ENCODE data around the gene ZBED3. TPM values are rescaled to one million over a fixed set of nuclear protein-coding genes. Genes with fewer than 3 reads are reported as not detected.
A peak's percentile ranks its signal among the peaks of the same experiment; 100 is the strongest.

ZBED3 gene
- total RNA-seq, 2 donors from 2014 or later = 3.9 to 4.3 TPM

- Histone ChIP-seq H3K4me3 (no peak overlapping the region), H3K27me3 (no peaks in the 10 kb centered on the region), H3K4me1 (no peaks in the 10 kb centered on the region), H3K36me3 (no peaks in the 10 kb centered on the region), H3K27ac (no peak overlapping the region), H3K9me3 (no peaks in the 10 kb centered on the region)
- no peak for DNase-seq (ENCODE audit: low spot score)
- no peak for TF ChIP-seq CTCF (IDR thresholded peaks at IDR 0.05)
Observed at GRCh38 chr5:77103457-77103856, 16.4 kb upstream of the ZBED3 start.

- H3K4me3 ChIP-seq = no peak overlapping the region
- no peaks in the 10 kb centered on the region for H3K27me3 ChIP-seq
- no peak for DNase-seq (ENCODE audit: low spot score)
- no peaks in the 10 kb centered on the region for H3K36me3 ChIP-seq
- no peak overlapping the region for H3K27ac ChIP-seq
- no peaks in the 10 kb centered on the region for H3K4me1 ChIP-seq
- H3K9me3 ChIP-seq = no peaks in the 10 kb centered on the region
- no peak for TF ChIP-seq CTCF (IDR thresholded peaks at IDR 0.05)
Observed at GRCh38 chr5:77102549-77102948, 15.5 kb upstream of the ZBED3 start.

GRCh38 chr5:77101298-77101697 lies 14.2 kb upstream of the ZBED3 start:
- Histone ChIP-seq H3K4me3 (no peak overlapping the region), H3K27me3 (no peaks in the 10 kb centered on the region), H3K4me1 (no peaks in the 10 kb centered on the region), H3K27ac (no peak overlapping the region), H3K9me3 (no peaks in the 10 kb centered on the region), H3K36me3 (no peaks in the 10 kb centered on the region)
- DNase-seq (ENCODE audit: low spot score) = no peak
- no peak for TF ChIP-seq CTCF (IDR thresholded peaks at IDR 0.05)

GRCh38 chr5:77095189-77095588 lies 8.1 kb upstream of the ZBED3 start:
- TF ChIP-seq CTCF (IDR thresholded peaks at IDR 0.05) = no peak
- Histone ChIP-seq H3K36me3 (no peaks in the 10 kb centered on the region), H3K27me3 (no peaks in the 10 kb centered on the region), H3K4me3 (no peak overlapping the region), H3K27ac (no peak overlapping the region), H3K9me3 (no peaks in the 10 kb centered on the region), H3K4me1 (no peaks in the 10 kb centered on the region)
- no peak for DNase-seq (ENCODE audit: low spot score)

- H3K36me3 ChIP-seq = peaks cover 7% of the 10 kb centered on the region
- H3K27ac ChIP-seq = peak overlapping the region; percentile 89 to 91
- H3K9me3 ChIP-seq = no peaks in the 10 kb centered on the region
- no peak for TF ChIP-seq CTCF (IDR thresholded peaks at IDR 0.05)
- no peaks in the 10 kb centered on the region for H3K27me3 ChIP-seq
- peak overlapping the region; percentile 71 to 72 for H3K4me3 ChIP-seq
- peaks cover 0 to 21% of the 10 kb centered on the region in 2 donors for H3K4me1 ChIP-seq
- peak; percentile 61 for DNase-seq (ENCODE audit: low spot score)
Observed at GRCh38 chr5:77087484-77088261, 588 bp upstream of the ZBED3 start.

GRCh38 chr5:77086368-77086688 lies 757 bp downstream of the ZBED3 start:
- H3K9me3 ChIP-seq = no peaks in the 10 kb centered on the region
- peaks cover 7% of the 10 kb centered on the region for H3K36me3 ChIP-seq
- H3K4me1 ChIP-seq = peaks cover 0 to 21% of the 10 kb centered on the region in 2 donors
- H3K4me3 ChIP-seq = peak overlapping the region; percentile 71 to 72
- TF ChIP-seq CTCF (IDR thresholded peaks at IDR 0.05) = no peak
- no peaks in the 10 kb centered on the region for H3K27me3 ChIP-seq
- H3K27ac ChIP-seq = peak overlapping the region; percentile 89 to 91
- no peak for DNase-seq (ENCODE audit: low spot score)
